Nephron progenitor cell (in vitro differentiated cells): Measurements from ENCODE around the gene CRPPA.

Experiments used
- DNase-seq: peaks from one replicate; pipeline ENCODE4 v3.0.0; 2021
- H3K27ac Mint-ChIP-seq: 2 replicates; pipeline ENCODE4 v1.8.0; 2021; ENCODE audit warnings: mild to moderate bottlenecking, moderate library complexity, mixed read lengths
- H3K27me3 Mint-ChIP-seq: 2 replicates; pipeline ENCODE4 v1.8.0; 2021; ENCODE audit warnings: mild to moderate bottlenecking, low read depth, mixed read lengths; ENCODE audit not compliant: poor library complexity
- H3K36me3 Mint-ChIP-seq: 2 replicates; pipeline ENCODE4 v1.8.0; 2021; ENCODE audit warnings: low read depth, mixed read lengths
- H3K4me1 Mint-ChIP-seq: 2 replicates; pipeline ENCODE4 v1.8.0; 2021; ENCODE audit warnings: mixed read lengths
- H3K4me3 Mint-ChIP-seq: 2 replicates; pipeline ENCODE4 v1.8.0; 2021; ENCODE audit warnings: mild to moderate bottlenecking, moderate library complexity, mixed read lengths
- H3K9me3 Mint-ChIP-seq: 2 replicates; pipeline ENCODE4 v1.8.0; 2021; ENCODE audit warnings: mild to moderate bottlenecking, moderate library complexity, mixed read lengths
- TF ChIP-seq, protein P1 (sequence below): fragments of 200-600 bp; sonication (generic); IDR thresholded peaks from 2 replicates; pipeline ENCODE4 v1.5.0; 2021; ENCODE audit warnings: antibody characterized with exemption

CRPPA gene

DNA sequence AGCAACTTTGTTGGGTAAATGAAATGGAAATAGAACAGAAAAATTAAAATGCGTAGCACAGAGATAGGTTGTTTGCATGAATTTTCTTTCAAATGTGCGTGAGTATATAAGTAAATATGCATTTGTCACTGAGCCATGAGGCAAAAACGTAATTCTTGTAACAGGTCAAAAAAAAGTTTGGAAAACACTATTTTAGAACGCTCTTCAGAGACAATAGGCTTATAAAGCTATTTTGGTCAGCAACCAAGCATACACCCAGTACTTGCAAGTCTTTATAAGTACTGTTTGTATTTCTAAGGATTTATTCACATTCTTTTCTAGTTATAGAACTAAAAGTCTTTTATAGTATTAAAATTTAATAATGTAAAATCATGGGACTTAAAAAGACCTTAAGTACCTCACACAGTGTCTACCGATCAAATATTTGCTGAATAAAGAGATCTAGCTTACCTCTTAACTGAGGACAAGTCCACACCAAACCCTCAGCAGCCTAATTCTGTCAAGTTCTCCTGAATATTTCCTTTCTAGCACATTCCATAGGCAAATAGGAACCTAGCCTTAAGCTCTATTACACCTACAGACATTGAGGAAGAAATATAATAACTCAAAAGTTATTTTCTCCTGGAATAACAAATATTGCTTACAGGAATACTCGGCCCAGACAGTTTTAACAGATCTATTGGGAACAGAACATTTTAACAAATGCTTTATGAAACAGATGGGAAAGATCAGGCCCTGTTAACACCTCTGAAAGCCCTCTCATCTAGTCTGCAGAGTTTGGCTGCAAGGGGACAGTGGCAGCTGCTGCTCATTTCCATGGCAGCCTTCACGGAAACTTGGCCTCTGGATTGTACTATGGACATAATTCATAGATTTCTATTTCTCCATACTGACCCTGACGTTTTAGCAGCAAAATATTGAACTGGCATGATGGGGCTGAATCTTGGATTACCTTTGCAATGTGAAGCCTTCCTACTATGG lies 8.8 kb downstream of the CRPPA start:
- Mint-ChIP-seq H3K36me3 (no peaks in the 10 kb centered on the region), H3K27me3 (peaks cover 2% of the 10 kb centered on the region), H3K4me1 (peaks cover 6% of the 10 kb centered on the region), H3K4me3 (no peak overlapping the region), H3K27ac (no peak overlapping the region), H3K9me3 (peaks cover 4% of the 10 kb centered on the region)
- no peak for DNase-seq
- TF ChIP-seq, protein P1, sequence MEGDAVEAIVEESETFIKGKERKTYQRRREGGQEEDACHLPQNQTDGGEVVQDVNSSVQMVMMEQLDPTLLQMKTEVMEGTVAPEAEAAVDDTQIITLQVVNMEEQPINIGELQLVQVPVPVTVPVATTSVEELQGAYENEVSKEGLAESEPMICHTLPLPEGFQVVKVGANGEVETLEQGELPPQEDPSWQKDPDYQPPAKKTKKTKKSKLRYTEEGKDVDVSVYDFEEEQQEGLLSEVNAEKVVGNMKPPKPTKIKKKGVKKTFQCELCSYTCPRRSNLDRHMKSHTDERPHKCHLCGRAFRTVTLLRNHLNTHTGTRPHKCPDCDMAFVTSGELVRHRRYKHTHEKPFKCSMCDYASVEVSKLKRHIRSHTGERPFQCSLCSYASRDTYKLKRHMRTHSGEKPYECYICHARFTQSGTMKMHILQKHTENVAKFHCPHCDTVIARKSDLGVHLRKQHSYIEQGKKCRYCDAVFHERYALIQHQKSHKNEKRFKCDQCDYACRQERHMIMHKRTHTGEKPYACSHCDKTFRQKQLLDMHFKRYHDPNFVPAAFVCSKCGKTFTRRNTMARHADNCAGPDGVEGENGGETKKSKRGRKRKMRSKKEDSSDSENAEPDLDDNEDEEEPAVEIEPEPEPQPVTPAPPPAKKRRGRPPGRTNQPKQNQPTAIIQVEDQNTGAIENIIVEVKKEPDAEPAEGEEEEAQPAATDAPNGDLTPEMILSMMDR: no peak

DNA sequence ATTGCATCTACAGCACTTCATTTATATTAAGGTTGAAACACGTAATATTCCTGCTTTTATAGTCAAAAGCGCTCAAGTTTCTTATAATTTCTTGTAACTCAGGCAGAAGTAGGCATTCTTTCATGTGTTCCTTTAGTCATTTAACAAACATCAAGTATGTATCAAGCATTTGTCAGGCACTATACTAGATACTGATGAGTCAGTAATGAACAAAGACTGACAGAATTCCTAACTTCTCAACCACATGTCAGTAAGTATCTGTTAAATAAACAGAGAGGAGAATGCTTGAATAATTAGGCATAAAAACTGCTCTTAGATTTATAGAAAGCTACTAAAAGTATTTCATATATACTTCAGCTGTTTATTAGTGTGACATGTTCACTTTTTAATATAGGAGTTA lies 9.9 kb downstream of the CRPPA start:
- TF ChIP-seq, protein P1: no peak

GRCh38 chr7:16409777-16410176 lies 11.6 kb downstream of the CRPPA start:
- TF ChIP-seq, protein P1: no peak
- Mint-ChIP-seq H3K36me3 (no peaks in the 10 kb centered on the region), H3K9me3 (no peaks in the 10 kb centered on the region), H3K27me3 (peaks cover 2% of the 10 kb centered on the region), H3K4me1 (peaks cover 6% of the 10 kb centered on the region), H3K27ac (no peak overlapping the region), H3K4me3 (no peak overlapping the region)
- DNase-seq: no peak

More for the DNA sequence above, 9.9 kb downstream of the CRPPA start:
- Mint-ChIP-seq H3K9me3 (no peaks in the 10 kb centered on the region), H3K36me3 (no peaks in the 10 kb centered on the region), H3K4me1 (peaks cover 6% of the 10 kb centered on the region), H3K4me3 (no peak overlapping the region), H3K27ac (no peak overlapping the region), H3K27me3 (peaks cover 2% of the 10 kb centered on the region)
- no peak for DNase-seq

DNA sequence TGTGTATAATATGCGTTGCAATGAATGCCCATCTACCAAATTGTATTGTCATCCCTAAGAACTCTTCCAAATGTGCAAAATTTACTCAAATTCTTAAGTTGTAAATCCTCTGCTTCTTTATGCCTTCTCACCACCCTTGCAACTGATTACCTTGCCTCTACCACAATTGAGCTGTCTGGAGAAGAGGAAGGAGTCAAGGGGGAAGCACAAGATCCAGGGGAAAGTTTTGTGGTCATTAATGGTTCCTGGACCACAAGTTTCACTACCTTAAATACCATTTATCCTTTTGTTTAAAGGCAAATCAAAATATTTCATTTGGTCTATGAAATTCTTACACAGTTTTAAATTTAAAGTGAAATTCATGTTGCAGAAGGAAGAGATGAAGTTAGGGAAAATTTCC lies 16.7 kb downstream of the CRPPA start:
- TF ChIP-seq, protein P1: no peak
- no peaks in the 10 kb centered on the region for H3K4me1 Mint-ChIP-seq
- DNase-seq: no peak
- H3K27ac Mint-ChIP-seq: no peak overlapping the region
- peaks cover 37% of the 10 kb centered on the region for H3K36me3 Mint-ChIP-seq
- H3K9me3 Mint-ChIP-seq: peaks cover 31% of the 10 kb centered on the region
- H3K4me3 Mint-ChIP-seq: no peak overlapping the region
- peaks cover 6% of the 10 kb centered on the region for H3K27me3 Mint-ChIP-seq

DNA sequence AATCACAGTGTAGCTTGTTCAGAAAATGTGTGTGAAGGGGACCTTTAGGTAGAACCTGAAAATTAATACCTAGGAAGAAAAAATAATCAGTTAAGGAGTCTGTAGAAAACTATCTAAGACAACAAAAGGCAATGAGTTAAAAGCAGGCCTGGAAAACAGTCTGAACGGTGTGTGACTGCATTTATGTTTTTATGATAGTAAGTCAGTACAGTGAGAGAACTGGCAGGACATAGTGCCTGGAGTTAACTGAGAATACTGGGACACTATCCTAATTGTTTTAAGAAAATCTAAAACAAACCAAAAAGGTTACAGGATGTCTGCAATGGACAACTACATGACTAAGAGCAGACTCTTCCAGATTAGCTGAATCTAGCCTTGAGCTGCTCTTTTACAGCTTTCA lies 17.9 kb downstream of the CRPPA start:
- Mint-ChIP-seq H3K27me3 (peaks cover 6% of the 10 kb centered on the region), H3K36me3 (peaks cover 45% of the 10 kb centered on the region), H3K4me1 (no peaks in the 10 kb centered on the region), H3K27ac (no peak overlapping the region), H3K4me3 (no peak overlapping the region), H3K9me3 (peaks cover 42% of the 10 kb centered on the region)
- DNase-seq: no peak
- TF ChIP-seq, protein P1: no peak
